Hepatocyte (in vitro differentiated cells): ENCODE measurements around the gene COX11. TPM values are rescaled to one million over a fixed set of nuclear protein-coding genes. Genes with fewer than 3 reads are reported as not detected.

Experiments
- DNase-seq: peaks from one replicate; pipeline ENCODE4 v3.0.0-alpha.2; 2016; ENCODE audit warnings: low spot score
- H2AFZ ChIP-seq: fragments of 200-600 bp; sonication (generic); 2 replicates; pipeline ENCODE4 v1.6.0; 2016; ENCODE audit warnings: antibody characterized with exemption, mild to moderate bottlenecking
- H3K27ac ChIP-seq: fragments of 200-600 bp; sonication (generic); 2 replicates; pipeline ENCODE4 v1.5.1; 2016; ENCODE audit warnings: mild to moderate bottlenecking
- H3K27me3 ChIP-seq: fragments of 200-600 bp; sonication (generic); 2 replicates; pipeline ENCODE4 v1.6.1; 2016
- H3K36me3 ChIP-seq: fragments of 200-600 bp; sonication (generic); replicated peaks from 2 replicates; pipeline ENCODE4 v1.5.1; 2016; ENCODE audit warnings: low read depth; ENCODE audit not compliant: insufficient read depth
- H3K4me1 ChIP-seq: fragments of 200-600 bp; sonication (generic); 2 replicates; pipeline ENCODE4 v1.5.1; 2016; ENCODE audit warnings: mild to moderate bottlenecking, moderate library complexity; ENCODE audit not compliant: insufficient read depth
- H3K4me2 ChIP-seq: fragments of 200-600 bp; sonication (generic); 2 replicates; pipeline ENCODE4 v1.6.0; 2016
- H3K4me3 ChIP-seq: fragments of 200-600 bp; sonication (generic); 2 replicates; pipeline ENCODE4 v1.5.1; 2016; ENCODE audit warnings: mild to moderate bottlenecking
- H3K79me2 ChIP-seq: fragments of 200-600 bp; sonication (generic); 2 replicates; pipeline ENCODE4 v1.6.0; 2017; ENCODE audit warnings: mild to moderate bottlenecking
- H3K9me2 ChIP-seq: fragments of 200-600 bp; sonication (generic); replicated peaks from 2 replicates; pipeline ENCODE4 v1.6.0; 2017; ENCODE audit warnings: mild to moderate bottlenecking; ENCODE audit not compliant: insufficient read depth
- H3K9me3 ChIP-seq: fragments of 200-600 bp; sonication (generic); 2 replicates; pipeline ENCODE4 v1.5.1; 2016; ENCODE audit warnings: low read depth, mild to moderate bottlenecking
- H4K20me1 ChIP-seq: fragments of 200-600 bp; sonication (generic); 2 replicates; pipeline ENCODE4 v1.6.0; 2016; ENCODE audit warnings: mild to moderate bottlenecking; ENCODE audit not compliant: insufficient read depth, poor library complexity, severe bottlenecking
- CTCF ChIP-seq: fragments of 200-600 bp; sonication (generic); IDR thresholded peaks from 2 replicates; pipeline ENCODE4 v1.5.1; 2016; ENCODE audit warnings: antibody characterized with exemption, mild to moderate bottlenecking; ENCODE audit not compliant: poor library complexity
- EZH2 ChIP-seq: fragments of 200-600 bp; sonication (generic); IDR thresholded peaks from 2 replicates; pipeline ENCODE4 v1.6.1; 2016; ENCODE audit warnings: antibody characterized with exemption, mild to moderate bottlenecking, borderline replicate concordance
- EZH2phosphoT487 ChIP-seq: fragments of 200-600 bp; sonication (generic); IDR thresholded peaks from one replicate; pipeline ENCODE4 v1.6.1; 2018; ENCODE audit warnings: antibody characterized with exemption, mild to moderate bottlenecking, low read depth, moderate library complexity; ENCODE audit not compliant: unreplicated experiment, severe bottlenecking
- WGBS: methylation state at CpG from one replicate; pipeline ENCODE4 v1.1.6; 2016; ENCODE audit warnings: low lambda C conversion rate; ENCODE audit errors: missing lambda C conversion rate; 5-methylcytosine and 5-hydroxymethylcytosine counted together
- polyA plus RNA-seq: library from polyadenylated mRNA; unstranded; fragments of >200 nt; fragmentation: Nextera tagmentation; extraction: Ambion mirVana; gene quantifications from 2 replicates; pipeline ENCODE4 v1.2.1, GENCODE V29; 2016
- total RNA-seq: library from RNA; depleted of rRNA; stranded (reverse); fragments of >200 nt; gene quantifications from 2 replicates; pipeline ENCODE4 v1.2.3, GENCODE V29; 2014

COX11 gene
- total and polyA plus RNA-seq, 2 experiments from 2014 or later: 33.0 to 39.6 TPM

GRCh38 chr17:54974759-54975158, 6.3 kb upstream of the COX11 start:
- H3K27ac ChIP-seq: no peak overlapping the region
- no peak overlapping the region for H3K4me2 ChIP-seq
- no peaks in the 10 kb centered on the region for H3K27me3 ChIP-seq
- 93% methylated on average over 3 of the region's 3 CpGs for WGBS
- H3K9me3 ChIP-seq: no peaks in the 10 kb centered on the region
- no peak for TF ChIP-seq EZH2phosphoT487
- no peak for TF ChIP-seq EZH2
- TF ChIP-seq CTCF: no peak
- no peak overlapping the region for H2AFZ ChIP-seq
- no peak for DNase-seq
- peaks cover 12% of the 10 kb centered on the region for H3K4me1 ChIP-seq
- no peak overlapping the region for H3K4me3 ChIP-seq
- no peaks in the 10 kb centered on the region for H3K36me3 ChIP-seq
- H3K9me2 ChIP-seq: no peaks in the 10 kb centered on the region
- H3K79me2 ChIP-seq: peaks cover 97% of the 10 kb centered on the region
- peaks cover 4% of the 10 kb centered on the region for H4K20me1 ChIP-seq

GRCh38 chr17:54972406-54973138, 4.1 kb upstream of the COX11 start:
- no peak for TF ChIP-seq CTCF
- no peak for TF ChIP-seq EZH2phosphoT487
- TF ChIP-seq EZH2: no peak
- peaks cover 83% of the 10 kb centered on the region for H3K79me2 ChIP-seq
- H3K4me1 ChIP-seq: peaks cover 18% of the 10 kb centered on the region
- DNase-seq: no peak
- WGBS: 87% methylated on average over 3 of the region's 3 CpGs
- no peak overlapping the region for H3K4me3 ChIP-seq
- H3K9me3 ChIP-seq: no peaks in the 10 kb centered on the region
- no peak overlapping the region for H3K27ac ChIP-seq
- peaks cover 4% of the 10 kb centered on the region for H4K20me1 ChIP-seq
- no peaks in the 10 kb centered on the region for H3K9me2 ChIP-seq
- H3K4me2 ChIP-seq: no peak overlapping the region
- no peak overlapping the region for H2AFZ ChIP-seq
- no peaks in the 10 kb centered on the region for H3K36me3 ChIP-seq
- H3K27me3 ChIP-seq: no peaks in the 10 kb centered on the region

- no peak overlapping the region for H3K4me2 ChIP-seq
Measured at GRCh38 chr17:54971901-54972300, 3.4 kb upstream of the COX11 start.

GRCh38 chr17:54971147-54971546, 2.7 kb upstream of the COX11 start:
- TF ChIP-seq EZH2 (no peak), EZH2phosphoT487 (no peak), CTCF (no peak)
- Histone ChIP-seq H3K27ac (no peak overlapping the region), H3K79me2 (peaks cover 86% of the 10 kb centered on the region), H2AFZ (no peak overlapping the region), H3K4me1 (peaks cover 31% of the 10 kb centered on the region), H3K27me3 (no peaks in the 10 kb centered on the region), H3K36me3 (no peaks in the 10 kb centered on the region), H3K9me2 (no peaks in the 10 kb centered on the region), H3K4me3 (no peak overlapping the region), H3K4me2 (peak overlapping the region; percentile 94), H4K20me1 (peaks cover 11% of the 10 kb centered on the region), H3K9me3 (no peaks in the 10 kb centered on the region)
- DNase-seq: no peak

More at GRCh38 chr17:54971901-54972300, 3.4 kb upstream of the COX11 start:
- Histone ChIP-seq H3K4me1 (peaks cover 24% of the 10 kb centered on the region), H3K27ac (no peak overlapping the region), H3K4me3 (no peak overlapping the region), H3K9me2 (no peaks in the 10 kb centered on the region), H3K27me3 (no peaks in the 10 kb centered on the region), H3K36me3 (no peaks in the 10 kb centered on the region), H3K79me2 (peaks cover 86% of the 10 kb centered on the region), H4K20me1 (peaks cover 4% of the 10 kb centered on the region), H3K9me3 (no peaks in the 10 kb centered on the region), H2AFZ (no peak overlapping the region)
- WGBS: 92% methylated on average over 3 of the region's 3 CpGs
- no peak for TF ChIP-seq EZH2
- no peak for DNase-seq
